K562 (cell line): ENCODE results near the gene ZNF106. TPM values are rescaled to one million over a fixed set of nuclear protein-coding genes. Genes with fewer than 3 reads are reported as not detected.

Experiments used
- CSDE1 ChIP-seq, 2 experiments: fragments of 450-650 bp; IDR thresholded peaks; 2 replicates each; pipeline ENCODE4 v1.6.1; 2016; ENCODE audit warnings: mild to moderate bottlenecking in 1 of 2
- ESRRA ChIP-seq: fragments of 450-650 bp; IDR thresholded peaks from 2 replicates; pipeline ENCODE4 v1.6.1; 2014; ENCODE audit warnings: low read depth, mild to moderate bottlenecking, moderate library complexity, borderline replicate concordance
- IFI16 ChIP-seq: fragments of 250-450 bp; sonication (Bioruptor Pico); IDR thresholded peaks from 2 replicates; pipeline ENCODE4 v2.1.2; 2022; ENCODE audit warnings: mild to moderate bottlenecking, inconsistent platforms
- L3MBTL2 ChIP-seq: fragments of 450-650 bp; IDR thresholded peaks from 2 replicates; pipeline ENCODE4 v1.6.1; 2016; ENCODE audit warnings: mild to moderate bottlenecking, moderate library complexity
- NBN ChIP-seq: fragments of 450-650 bp; IDR thresholded peaks from 2 replicates; pipeline ENCODE4 v1.6.1; 2016; ENCODE audit warnings: low read depth, mild to moderate bottlenecking
- PCBP2 ChIP-seq: fragments of 200-400 bp; formaldehyde crosslinking; IDR thresholded peaks from 2 replicates; pipeline ENCODE4 v1.6.1; 2018; ENCODE audit warnings: low read length, low read depth, mild to moderate bottlenecking, moderate library complexity; ENCODE audit not compliant: poor library complexity, severe bottlenecking
- POLR2H ChIP-seq: IDR thresholded peaks from 2 replicates; pipeline ENCODE4 v1.6.1; 2016; ENCODE audit warnings: missing genetic modification characterization, low read depth, mild to moderate bottlenecking, control low read depth, missing compliant biosample characterization, moderate library complexity
- RB1 ChIP-seq: fragments of 450-650 bp; IDR thresholded peaks from 2 replicates; pipeline ENCODE4 v1.6.1; 2017; ENCODE audit warnings: low read depth, mild to moderate bottlenecking
- RBM25 ChIP-seq: fragments of 200-400 bp; formaldehyde crosslinking; IDR thresholded peaks from 2 replicates; pipeline ENCODE4 v1.6.1; 2018; ENCODE audit warnings: low read length, low read depth, moderate library complexity; ENCODE audit not compliant: severe bottlenecking
- SREBF2 ChIP-seq: sonication (generic); formaldehyde crosslinking; IDR thresholded peaks from 2 replicates; pipeline ENCODE4 v1.4.0; 2020; ENCODE audit warnings: mild to moderate bottlenecking, missing genetic modification reagents
- TOE1 ChIP-seq, 2 experiments: fragments of 450-650 bp in 1 of 2; sonication (generic) in 1 of 2; formaldehyde crosslinking in 1 of 2; IDR thresholded peaks; 2 replicates each; pipeline versions ENCODE4 v1.7.1 to v1.8.0; 2016 to 2022; ENCODE audit warnings: borderline replicate concordance in 2 of 2, mild to moderate bottlenecking in 2 of 2, antibody characterized with exemption in 1 of 2, inconsistent platforms in 1 of 2, low read depth in 1 of 2, missing genetic modification reagents in 1 of 2, moderate library complexity in 1 of 2
- TRIM25 ChIP-seq: fragments of 450-650 bp; IDR thresholded peaks from 2 replicates; pipeline ENCODE4 v1.7.0; 2016; ENCODE audit warnings: borderline replicate concordance
- polyA plus RNA-seq, 8 experiments: library from polyadenylated mRNA; depleted of rRNA in 4 of 8; stranded (reverse) in 5 of 8; unstranded in 3 of 8; fragments of >200 nt; fragmentation: Nextera tagmentation in 2 of 8; fragmentation: Illumina TruSeq in 1 of 8; extraction: Ambion mirVana in 2 of 8; extraction: Trizol in 1 of 8; gene quantifications; 2 replicates each; pipeline versions ENCODE4 v1.2.1 to v1.2.3, GENCODE V29; 2011 to 2014; ENCODE audit warnings: inconsistent platforms in 1 of 8, missing spikeins in 1 of 8
- total RNA-seq, 7 experiments: library from RNA; depleted of rRNA in 6 of 7; stranded (reverse); fragments of >200 nt in 6 of 7; fragmentation: Illumina TruSeq in 2 of 7; extraction: Trizol in 2 of 7; gene quantifications; 2 replicates each; pipeline versions ENCODE4 v1.2.1 to v1.2.3, GENCODE V29; 2011 to 2021; ENCODE audit warnings: low replicate concordance in 1 of 7
- TF ChIP-seq, protein P1 (sequence below), 3 experiments: fragments of 200-800 bp in 1 of 3; fragments of 250-450 bp in 1 of 3; fragments of 450-650 bp in 1 of 3; sonication (Bioruptor Pico) in 1 of 3; sonication (Bioruptor generic) in 1 of 3; formaldehyde crosslinking in 1 of 3; IDR thresholded peaks; 2 replicates each; pipeline versions ENCODE4 v1.6.1 to v1.8.0; 2016 to 2022; ENCODE audit warnings: mild to moderate bottlenecking in 2 of 3, missing genetic modification characterization in 2 of 3, missing compliant biosample characterization in 1 of 3, moderate library complexity in 1 of 3
- TF ChIP-seq, protein P2 (sequence below): fragments of 450-650 bp; IDR thresholded peaks from 2 replicates; pipeline ENCODE4 v1.6.1; 2016; ENCODE audit warnings: antibody characterized with exemption
- TF ChIP-seq, protein P3 (sequence below): fragments of 150-350 bp; conservative IDR thresholded peaks from 2 replicates; pipeline ENCODE4 v1.6.1; 2014; ENCODE audit warnings: low read length

ZNF106 gene
- total and polyA plus RNA-seq, 9 of the 15 experiments (the other 6 are each of a cell fraction or from before 2014, with no cell fraction given): 14.4 to 55.3 (median 33.7) TPM

GRCh38 chr15:42495361-42496212, 4.6 kb upstream of the ZNF106 start, which contains the start of gene SNAP23 (continued):
- TF ChIP-seq, protein P1, sequence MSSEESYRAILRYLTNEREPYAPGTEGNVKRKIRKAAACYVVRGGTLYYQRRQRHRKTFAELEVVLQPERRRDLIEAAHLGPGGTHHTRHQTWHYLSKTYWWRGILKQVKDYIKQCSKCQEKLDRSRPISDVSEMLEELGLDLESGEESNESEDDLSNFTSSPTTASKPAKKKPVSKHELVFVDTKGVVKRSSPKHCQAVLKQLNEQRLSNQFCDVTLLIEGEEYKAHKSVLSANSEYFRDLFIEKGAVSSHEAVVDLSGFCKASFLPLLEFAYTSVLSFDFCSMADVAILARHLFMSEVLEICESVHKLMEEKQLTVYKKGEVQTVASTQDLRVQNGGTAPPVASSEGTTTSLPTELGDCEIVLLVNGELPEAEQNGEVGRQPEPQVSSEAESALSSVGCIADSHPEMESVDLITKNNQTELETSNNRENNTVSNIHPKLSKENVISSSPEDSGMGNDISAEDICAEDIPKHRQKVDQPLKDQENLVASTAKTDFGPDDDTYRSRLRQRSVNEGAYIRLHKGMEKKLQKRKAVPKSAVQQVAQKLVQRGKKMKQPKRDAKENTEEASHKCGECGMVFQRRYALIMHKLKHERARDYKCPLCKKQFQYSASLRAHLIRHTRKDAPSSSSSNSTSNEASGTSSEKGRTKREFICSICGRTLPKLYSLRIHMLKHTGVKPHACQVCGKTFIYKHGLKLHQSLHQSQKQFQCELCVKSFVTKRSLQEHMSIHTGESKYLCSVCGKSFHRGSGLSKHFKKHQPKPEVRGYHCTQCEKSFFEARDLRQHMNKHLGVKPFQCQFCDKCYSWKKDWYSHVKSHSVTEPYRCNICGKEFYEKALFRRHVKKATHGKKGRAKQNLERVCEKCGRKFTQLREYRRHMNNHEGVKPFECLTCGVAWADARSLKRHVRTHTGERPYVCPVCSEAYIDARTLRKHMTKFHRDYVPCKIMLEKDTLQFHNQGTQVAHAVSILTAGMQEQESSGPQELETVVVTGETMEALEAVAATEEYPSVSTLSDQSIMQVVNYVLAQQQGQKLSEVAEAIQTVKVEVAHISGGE (CRISPR knock-in tag; IDR thresholded peaks at IDR 0.05): peak in 1 of 3 experiments; percentile 40; a peak in 1 of 6 replicates
- TF ChIP-seq TRIM25: no peak; the same call in 1 of the 2 replicates
- TF ChIP-seq, protein P2, sequence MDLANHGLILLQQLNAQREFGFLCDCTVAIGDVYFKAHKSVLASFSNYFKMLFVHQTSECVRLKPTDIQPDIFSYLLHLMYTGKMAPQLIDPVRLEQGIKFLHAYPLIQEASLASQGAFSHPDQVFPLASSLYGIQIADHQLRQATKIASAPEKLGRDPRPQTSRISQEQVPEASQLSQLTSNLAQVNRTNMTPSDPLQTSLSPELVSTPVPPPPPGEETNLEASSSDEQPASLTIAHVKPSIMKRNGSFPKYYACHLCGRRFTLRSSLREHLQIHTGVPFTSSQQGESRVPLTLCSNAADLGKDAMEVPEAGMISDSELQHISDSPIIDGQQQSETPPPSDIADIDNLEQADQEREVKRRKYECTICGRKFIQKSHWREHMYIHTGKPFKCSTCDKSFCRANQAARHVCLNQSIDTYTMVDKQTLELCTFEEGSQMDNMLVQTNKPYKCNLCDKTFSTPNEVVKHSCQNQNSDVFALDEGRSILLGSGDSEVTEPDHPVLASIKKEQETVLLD: peak; percentile 94
- peak; percentile 53 for TF ChIP-seq RB1
- TF ChIP-seq RBM25: peak; percentile 65
- peak; percentile 67; the same call in 1 of the 2 replicates for TF ChIP-seq ESRRA
- no peak for TF ChIP-seq PCBP2
- peak; percentile 66; the same call in 1 of the 2 replicates for TF ChIP-seq L3MBTL2
- no peak for TF ChIP-seq SREBF2
- no peak for TF ChIP-seq CSDE1 (IDR thresholded peaks at IDR 0.05)
- TF ChIP-seq TOE1 (IDR thresholded peaks at IDR 0.05; ENCODE audit: borderline replicate concordance): peak; percentile 25; the same call in 1 of the 2 replicates
- TF ChIP-seq TOE1 (CRISPR knock-in tag; IDR thresholded peaks at IDR 0.05; ENCODE audit: borderline replicate concordance, low read depth): no peak
- no peak for TF ChIP-seq IFI16 (CRISPR knock-in tag)
- TF ChIP-seq, protein P3, sequence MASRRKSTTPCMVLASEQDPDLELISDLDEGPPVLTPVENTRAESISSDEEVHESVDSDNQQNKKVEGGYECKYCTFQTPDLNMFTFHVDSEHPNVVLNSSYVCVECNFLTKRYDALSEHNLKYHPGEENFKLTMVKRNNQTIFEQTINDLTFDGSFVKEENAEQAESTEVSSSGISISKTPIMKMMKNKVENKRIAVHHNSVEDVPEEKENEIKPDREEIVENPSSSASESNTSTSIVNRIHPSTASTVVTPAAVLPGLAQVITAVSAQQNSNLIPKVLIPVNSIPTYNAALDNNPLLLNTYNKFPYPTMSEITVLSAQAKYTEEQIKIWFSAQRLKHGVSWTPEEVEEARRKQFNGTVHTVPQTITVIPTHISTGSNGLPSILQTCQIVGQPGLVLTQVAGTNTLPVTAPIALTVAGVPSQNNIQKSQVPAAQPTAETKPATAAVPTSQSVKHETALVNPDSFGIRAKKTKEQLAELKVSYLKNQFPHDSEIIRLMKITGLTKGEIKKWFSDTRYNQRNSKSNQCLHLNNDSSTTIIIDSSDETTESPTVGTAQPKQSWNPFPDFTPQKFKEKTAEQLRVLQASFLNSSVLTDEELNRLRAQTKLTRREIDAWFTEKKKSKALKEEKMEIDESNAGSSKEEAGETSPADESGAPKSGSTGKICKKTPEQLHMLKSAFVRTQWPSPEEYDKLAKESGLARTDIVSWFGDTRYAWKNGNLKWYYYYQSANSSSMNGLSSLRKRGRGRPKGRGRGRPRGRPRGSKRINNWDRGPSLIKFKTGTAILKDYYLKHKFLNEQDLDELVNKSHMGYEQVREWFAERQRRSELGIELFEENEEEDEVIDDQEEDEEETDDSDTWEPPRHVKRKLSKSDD: peak; percentile 45; the same call in 1 of the 2 replicates
- TF ChIP-seq NBN: peak; percentile 40; the same call in 1 of the 2 replicates
- peak; percentile 56 for TF ChIP-seq POLR2H (tag)
